GM10248 (cell line): ENCODE measurements around the gene GATA3.

Experiments used
- CTCF ChIA-PET: fragments of 300-600 bp; sonication (Branson Sonifier 250); formaldehyde crosslinking; extraction: SDS; loops from one replicate; lab custom pipeline; 2021; ENCODE audit warnings: antibody characterized with exemption; lab: Yijun Ruan, JAX
- POLR2A ChIA-PET: fragments of 350-650 bp; sonication (Branson Sonifier 250); formaldehyde crosslinking; extraction: SDS; loops from one replicate; lab custom pipeline; 2020; ENCODE audit warnings: antibody characterized with exemption; lab: Yijun Ruan, JAX
- DNase-seq: peaks from one replicate; pipeline ENCODE4 v3.0.0; 2012; ENCODE audit errors: extremely low spot score
- CTCF ChIP-seq: IDR thresholded peaks from 2 replicates; pipeline ENCODE4 v1.5.1; 2012; ENCODE audit warnings: mild to moderate bottlenecking, low read depth; ENCODE audit errors: extremely low read depth, missing control alignments, control extremely low read depth

The GATA3 gene

GRCh38 chr10:8075282-8076260 lies 21.1 kb downstream of the GATA3 start:
- TF ChIP-seq CTCF = no peak
- DNase-seq = no peak
- POLR2A ChIA-PET = no interaction called here
- CTCF ChIA-PET = interaction anchor here (0.9 to 1.6 kb wide), 2 partner anchors 12 to 15 kb away, joined by 3 to 5 read pairs; no protein-coding TSS in a partner anchor

- POLR2A ChIA-PET = no interaction called here
- CTCF ChIA-PET = interaction anchor here (0.8 kb wide), 1 partner anchor 16 kb away, joined by 4 read pairs; no protein-coding TSS in a partner anchor
- no peak for TF ChIP-seq CTCF
- no peak for DNase-seq
These were observed 22.4 kb downstream of the GATA3 start for GRCh38 chr10:8076933-8077332.

- TF ChIP-seq CTCF = no peak
- ChIA-PET CTCF (no interaction called here), POLR2A (no interaction called here)
- DNase-seq = no peak
These were observed 23.5 kb downstream of the GATA3 start for GRCh38 chr10:8078027-8078426.

- ChIA-PET POLR2A (no interaction called here), CTCF (no interaction called here)
- TF ChIP-seq CTCF = no peak
- no peak for DNase-seq
These were observed 24.6 kb downstream of the GATA3 start for GRCh38 chr10:8079126-8079525.

- no peak for DNase-seq
- ChIA-PET CTCF (interaction anchor here (1.3 to 1.4 kb wide), 2 partner anchors 13 to 18 kb away, joined by 3 read pairs; no protein-coding TSS in a partner anchor), POLR2A (no interaction called here)
These were observed 30.3 kb downstream of the GATA3 start for GRCh38 chr10:8084799-8085198.

More at GRCh38 chr10:8084799-8085198, 30.3 kb downstream of the GATA3 start:
- TF ChIP-seq CTCF = no peak
